Mesodermal cell (in vitro differentiated cells): ENCODE results near the gene SNTN.
"Not testable (repeated sequence)": the region's sequence is repeated elsewhere in the genome, so short reads cannot be mapped to it uniquely, and the experiment has no call there.

Experiments
- H3K27ac ChIP-seq: 2 replicates; pipeline ENCODE4 v1.7.0; 2013; ENCODE audit warnings: mild to moderate bottlenecking, low read depth, low read length, moderate library complexity; ENCODE audit not compliant: severe bottlenecking
- H3K36me3 ChIP-seq: 2 replicates; pipeline ENCODE4 v1.7.1; 2013; ENCODE audit warnings: mild to moderate bottlenecking, low read length, moderate library complexity; ENCODE audit not compliant: control insufficient read depth, insufficient read depth
- H3K4me1 ChIP-seq: one replicate; pipeline ENCODE4 v1.7.1; 2013; ENCODE audit warnings: mild to moderate bottlenecking, low read length; ENCODE audit not compliant: insufficient read depth, control insufficient read depth, poor library complexity, severe bottlenecking
- H3K4me3 ChIP-seq: 2 replicates; pipeline ENCODE4 v1.7.0; 2013; ENCODE audit warnings: low read length, control low read depth, mild to moderate bottlenecking; ENCODE audit not compliant: insufficient read depth, poor library complexity, severe bottlenecking; ENCODE audit errors: extremely low read depth
- H3K9me3 ChIP-seq: 2 replicates; pipeline ENCODE4 v1.7.1; 2013; ENCODE audit warnings: mild to moderate bottlenecking, low read length, moderate library complexity; ENCODE audit not compliant: control insufficient read depth
- WGBS, 2 experiments: methylation state at CpG; one replicate each; pipeline ENCODE4 v1.1.5; 2013; ENCODE audit warnings: missing lambda C conversion rate in 2 of 2; ENCODE audit not compliant: insufficient coverage in 2 of 2; 5-methylcytosine and 5-hydroxymethylcytosine counted together

The SNTN gene

DNA sequence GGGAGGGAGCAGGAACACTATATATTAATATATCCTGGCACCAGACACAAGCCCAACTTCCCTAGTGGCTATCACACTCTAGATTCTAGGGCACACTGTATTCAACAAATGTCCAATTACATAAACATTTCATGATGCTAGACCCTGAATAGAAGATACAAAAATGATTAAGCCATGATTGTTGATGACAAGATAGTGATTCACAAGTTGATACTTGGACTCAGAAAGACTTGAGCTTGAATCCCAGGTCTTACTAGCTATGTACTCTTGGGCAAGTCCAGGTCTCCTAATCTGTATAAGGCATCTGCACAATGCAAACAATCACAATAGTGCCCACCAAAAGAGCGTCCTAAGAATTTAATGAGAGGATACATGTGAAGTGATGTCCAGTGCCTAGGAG is 10.0 kb upstream of the SNTN start:
- Histone ChIP-seq H3K4me1 (no peaks in the 10 kb centered on the region), H3K27ac (no peak overlapping the region)
- WGBS, 2 experiments: no CpG with 5 or more reads among the region's 1 CpG

GRCh38 chr3:63644212-63644797 is 8.2 kb upstream of the SNTN start:
- WGBS, 2 experiments: 62 to 71% methylated on average over 4 to 5 of the region's 5 CpGs
- Histone ChIP-seq H3K4me1 (no peaks in the 10 kb centered on the region), H3K9me3 (no peaks in the 10 kb centered on the region), H3K27ac (no peak overlapping the region), H3K4me3 (no peak overlapping the region), H3K36me3 (no peaks in the 10 kb centered on the region)

More for the DNA sequence above, 10.0 kb upstream of the SNTN start:
- Histone ChIP-seq H3K9me3 (no peaks in the 10 kb centered on the region), H3K4me3 (no peak overlapping the region), H3K36me3 (no peaks in the 10 kb centered on the region)

- not testable (repeated sequence) for H3K4me1 ChIP-seq, H3K27ac ChIP-seq, H3K36me3 ChIP-seq, H3K9me3 ChIP-seq
- H3K4me3 ChIP-seq: peak overlapping the region; percentile 14
- WGBS, 2 experiments: 25 to 33% methylated on average over 17 to 23 of the region's 25 CpGs
Observed at GRCh38 chr3:63644928-63645781, 7.3 kb upstream of the SNTN start.

DNA sequence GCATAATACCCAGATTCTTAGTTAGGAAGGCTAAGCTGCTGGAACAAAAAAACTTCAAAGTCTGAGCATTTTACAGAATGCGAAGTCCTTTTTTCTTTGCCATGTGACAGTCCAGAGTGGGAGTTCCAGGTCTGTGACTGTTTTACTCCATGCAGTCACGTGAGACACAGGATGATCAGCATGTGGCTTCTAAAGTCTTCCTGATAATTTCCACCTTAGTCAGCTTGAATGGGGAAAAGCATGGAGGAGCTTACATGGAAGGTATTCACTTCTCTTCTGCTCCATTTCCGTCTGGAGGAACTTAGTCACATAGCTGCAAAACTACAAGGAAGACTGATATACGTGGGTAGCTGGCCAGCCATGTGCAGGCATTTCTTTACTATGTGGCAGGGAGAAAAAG is 1.7 kb downstream of the SNTN start:
- no peaks in the 10 kb centered on the region for H3K36me3 ChIP-seq
- no peaks in the 10 kb centered on the region for H3K9me3 ChIP-seq
- no peak overlapping the region for H3K4me3 ChIP-seq
- 79 to 83% methylated on average over 2 to 4 of the region's 4 CpGs for WGBS, 2 experiments
- H3K4me1 ChIP-seq: no peaks in the 10 kb centered on the region
- H3K27ac ChIP-seq: no peak overlapping the region

DNA sequence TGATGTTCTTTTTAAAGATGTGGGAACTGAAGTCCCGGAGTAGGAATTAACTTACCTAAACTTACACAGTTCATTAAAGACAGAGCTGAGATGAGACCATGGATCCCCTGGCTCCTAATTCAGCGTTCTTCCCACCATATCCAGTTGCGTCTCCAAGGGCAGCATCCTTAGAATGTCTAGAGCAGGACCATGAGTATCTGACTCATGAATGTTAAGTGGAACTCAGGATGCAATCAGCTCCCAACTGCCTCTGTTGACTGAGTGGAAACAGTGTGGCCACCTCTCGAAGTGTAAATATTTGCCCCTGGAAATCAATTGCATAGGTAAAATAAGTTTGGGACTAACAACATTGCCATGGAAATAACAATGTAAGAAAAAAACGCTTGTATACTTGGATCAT is 2.5 kb downstream of the SNTN start:
- Histone ChIP-seq H3K9me3 (no peaks in the 10 kb centered on the region), H3K27ac (no peak overlapping the region), H3K4me1 (no peaks in the 10 kb centered on the region), H3K36me3 (no peaks in the 10 kb centered on the region), H3K4me3 (no peak overlapping the region)
- 97 to 100% methylated on average over 4 to 5 of the region's 5 CpGs for WGBS, 2 experiments

GRCh38 chr3:63655519-63655918 is 3.0 kb downstream of the SNTN start:
- Histone ChIP-seq H3K4me3 (no peak overlapping the region), H3K27ac (no peak overlapping the region), H3K4me1 (no peaks in the 10 kb centered on the region), H3K36me3 (no peaks in the 10 kb centered on the region), H3K9me3 (no peaks in the 10 kb centered on the region)
- 50 to 60% methylated on average over 1 of the region's 4 CpGs for WGBS, 2 experiments

DNA sequence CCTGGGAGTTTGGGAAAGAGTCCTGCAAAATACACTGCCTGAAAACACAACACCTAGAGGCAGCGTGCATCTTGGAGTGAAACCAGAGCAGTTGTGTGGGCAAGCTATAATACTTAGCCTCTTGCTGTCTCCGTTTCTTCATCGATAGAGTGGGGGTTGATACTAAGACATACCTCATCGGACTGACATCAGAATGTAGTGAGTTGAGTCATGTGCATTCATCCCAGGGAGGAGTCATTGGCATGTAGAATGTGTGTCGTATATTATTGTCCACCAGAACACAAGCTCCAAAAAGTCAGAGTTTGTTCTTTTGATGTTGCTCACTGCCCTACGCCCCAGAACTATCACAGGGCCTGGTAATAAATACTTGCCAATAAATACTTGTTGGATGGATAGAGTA is 4.3 kb downstream of the SNTN start:
- Histone ChIP-seq H3K4me3 (no peak overlapping the region), H3K27ac (no peak overlapping the region), H3K36me3 (no peaks in the 10 kb centered on the region), H3K4me1 (no peaks in the 10 kb centered on the region), H3K9me3 (no peaks in the 10 kb centered on the region)
- 97 to 100% methylated on average over 4 of the region's 6 CpGs for WGBS, 2 experiments

DNA sequence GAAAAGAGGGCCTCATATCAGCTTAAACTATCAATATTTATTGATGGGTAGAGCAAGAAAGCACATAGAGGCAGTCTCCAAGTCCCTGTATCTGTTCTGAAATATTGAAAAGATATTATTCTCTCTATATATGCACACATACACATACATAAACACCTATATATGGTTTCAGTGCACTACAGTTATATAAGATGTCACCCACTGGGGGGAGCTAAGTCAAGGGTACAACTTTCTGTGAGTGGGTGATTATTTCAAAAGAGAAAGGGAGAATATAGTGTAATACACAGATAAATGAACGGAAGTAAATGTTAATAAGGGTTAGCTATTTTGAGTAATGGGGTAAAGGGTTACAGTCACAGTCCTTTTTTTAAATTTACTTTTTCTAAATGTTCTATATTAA is 8.8 kb downstream of the SNTN start:
- Histone ChIP-seq H3K4me3 (no peak overlapping the region), H3K36me3 (no peaks in the 10 kb centered on the region), H3K4me1 (no peaks in the 10 kb centered on the region), H3K27ac (no peak overlapping the region), H3K9me3 (no peaks in the 10 kb centered on the region)
- WGBS, 2 experiments: 83% methylated on average over 1 of the region's 1 CpG; no CpG with 5 or more reads in 1 of the 2 experiments

GRCh38 chr3:63662011-63662410 is 9.5 kb downstream of the SNTN start:
- Histone ChIP-seq H3K9me3 (no peaks in the 10 kb centered on the region), H3K27ac (no peak overlapping the region), H3K4me3 (no peak overlapping the region), H3K36me3 (no peaks in the 10 kb centered on the region), H3K4me1 (no peaks in the 10 kb centered on the region)
- 57 to 73% methylated on average over 3 to 4 of the region's 4 CpGs for WGBS, 2 experiments

- Histone ChIP-seq H3K4me1 (no peaks in the 10 kb centered on the region), H3K27ac (no peak overlapping the region), H3K9me3 (no peaks in the 10 kb centered on the region), H3K36me3 (no peaks in the 10 kb centered on the region), H3K4me3 (no peak overlapping the region)
Observed at GRCh38 chr3:63662500-63662899, 10.0 kb downstream of the SNTN start.

DNA sequence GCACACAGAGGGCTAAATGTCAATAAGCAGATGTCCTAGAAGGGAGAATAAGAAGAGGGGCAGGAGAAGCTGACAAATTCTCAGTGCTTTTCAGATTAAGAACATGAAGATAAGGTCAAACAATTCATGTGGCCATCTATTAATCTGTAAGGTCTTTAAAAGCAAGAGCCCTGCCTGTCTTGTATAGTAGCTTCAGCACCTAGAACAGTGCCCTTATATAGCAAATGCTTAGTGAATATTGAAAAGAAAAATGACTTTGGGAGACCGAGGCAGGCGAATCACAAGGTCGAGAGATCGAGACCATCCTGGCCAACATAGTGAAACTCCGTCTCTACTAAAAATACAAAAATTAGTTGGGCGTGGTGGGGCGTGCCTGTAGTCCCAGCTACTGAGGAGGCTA is 18.1 kb downstream of the SNTN start:
- Histone ChIP-seq H3K4me1 (no peaks in the 10 kb centered on the region), H3K27ac (no peak overlapping the region), H3K9me3 (no peaks in the 10 kb centered on the region), H3K4me3 (no peak overlapping the region), H3K36me3 (no peaks in the 10 kb centered on the region)
- 94 to 98% methylated on average over 5 to 7 of the region's 7 CpGs for WGBS, 2 experiments
